Keratinocyte (primary cell): ENCODE results near the gene PCDHA7. TPM values are rescaled to one million over a fixed set of nuclear protein-coding genes. Genes with fewer than 3 reads are reported as not detected.
"Not testable (repeated sequence)": the region's sequence is repeated elsewhere in the genome, so short reads cannot be mapped to it uniquely, and the experiment has no call there.

Experiments
- DNase-seq: peaks from one replicate; pipeline ENCODE4 v3.0.0-alpha.2; 2011; ENCODE audit warnings: low read depth, missing footprints, low spot score
- FAIRE-seq: peaks from 2 replicates; lab custom pipeline; 2011; peaks lifted over from hg19 to GRCh38; lab: Jason Lieb, UNC
- H2AFZ ChIP-seq: 2 replicates; pipeline ENCODE4 v1.6.0; 2012; ENCODE audit warnings: low read length, control low read depth, inconsistent platforms; ENCODE audit not compliant: control insufficient read depth
- H3K27ac ChIP-seq: 2 replicates; pipeline ENCODE4 v1.5.1; 2011; ENCODE audit warnings: low read length; ENCODE audit not compliant: control insufficient read depth, insufficient read depth
- H3K27me3 ChIP-seq: 3 replicates; pipeline ENCODE4 v1.6.0; 2011; ENCODE audit warnings: low read length; ENCODE audit not compliant: control insufficient read depth, insufficient read depth; ENCODE audit errors: extremely low read depth
- H3K36me3 ChIP-seq, 2 experiments: 2 replicates in 1 of 2; 3 replicates in 1 of 2; pipeline ENCODE4 v1.5.1; 2011; ENCODE audit warnings: low read length in 2 of 2, mild to moderate bottlenecking in 1 of 2; ENCODE audit not compliant: control insufficient read depth in 2 of 2, insufficient read depth in 2 of 2; ENCODE audit errors: extremely low read depth in 1 of 2
- H3K4me1 ChIP-seq: 3 replicates; pipeline ENCODE4 v1.5.1; 2011; ENCODE audit warnings: low read length; ENCODE audit not compliant: control insufficient read depth, insufficient read depth; ENCODE audit errors: extremely low read depth
- H3K4me2 ChIP-seq: 3 replicates; pipeline ENCODE4 v1.6.0; 2011; ENCODE audit warnings: low read depth, low read length; ENCODE audit not compliant: control insufficient read depth, insufficient read depth; ENCODE audit errors: extremely low read depth
- H3K4me3 ChIP-seq, 3 experiments: fragments of 200-600 bp in 1 of 3; sonication (generic) in 1 of 3; 2 replicates in 2 of 3; 3 replicates in 1 of 3; pipeline ENCODE4 v1.5.1; 2011 to 2016; ENCODE audit warnings: low read length in 3 of 3, mild to moderate bottlenecking in 3 of 3, control low read depth in 2 of 3, inconsistent platforms in 1 of 3, low read depth in 1 of 3, mixed read lengths in 1 of 3, mixed run types in 1 of 3, moderate library complexity in 1 of 3; ENCODE audit not compliant: control insufficient read depth in 2 of 3, insufficient read depth in 2 of 3; ENCODE audit errors: extremely low read depth in 1 of 3
- H3K79me2 ChIP-seq: 2 replicates; pipeline ENCODE4 v1.6.0; 2012; ENCODE audit warnings: low read length; ENCODE audit not compliant: control insufficient read depth, insufficient read depth
- H3K9ac ChIP-seq: 3 replicates; pipeline ENCODE4 v1.6.0; 2011; ENCODE audit warnings: low read length; ENCODE audit not compliant: control insufficient read depth, insufficient read depth; ENCODE audit errors: extremely low read depth
- H3K9me1 ChIP-seq: 3 replicates; pipeline ENCODE4 v1.6.0; 2011; ENCODE audit warnings: low read length; ENCODE audit not compliant: control insufficient read depth, insufficient read depth; ENCODE audit errors: extremely low read depth
- H3K9me3 ChIP-seq: 2 replicates; pipeline ENCODE4 v1.5.1; 2012; ENCODE audit warnings: low read depth, low read length; ENCODE audit not compliant: control insufficient read depth
- H4K20me1 ChIP-seq: 3 replicates; pipeline ENCODE4 v1.6.0; 2011; ENCODE audit warnings: low read length; ENCODE audit not compliant: control insufficient read depth, insufficient read depth; ENCODE audit errors: extremely low read depth
- CTCF ChIP-seq, 3 experiments: IDR thresholded peaks in 1 of 3; conservative IDR thresholded peaks in 1 of 3; optimal IDR thresholded peaks in 1 of 3; 2 replicates in 2 of 3; 3 replicates in 1 of 3; pipeline versions ENCODE3 to v1.5.1; 2011; ENCODE audit warnings: low read length in 3 of 3, mild to moderate bottlenecking in 3 of 3, moderate library complexity in 2 of 3, control low read depth in 1 of 3, inconsistent platforms in 1 of 3; ENCODE audit not compliant: insufficient read depth in 2 of 3; ENCODE audit errors: extremely low read depth in 1 of 3
- EZH2 ChIP-seq: IDR thresholded peaks from one replicate; pipeline ENCODE4 v1.6.1; 2012; ENCODE audit warnings: inconsistent platforms, mild to moderate bottlenecking, low read length, moderate library complexity
- dilution Hi-C: fragments of 300-500 bp; cut with MboI; formaldehyde crosslinking; loops from one replicate; pipeline ENCODE4 v1.7.0; 2020; ENCODE audit warnings: low sequenced_read_pairs; ENCODE audit not compliant: extremely low pct_ligation_motif_present
- polyA plus RNA-seq, 5 experiments: library from polyadenylated mRNA; depleted of rRNA in 3 of 5; stranded (reverse) in 3 of 5; stranded (forward) in 1 of 5; unstranded in 1 of 5; fragments of >200 nt; gene quantifications; 1 replicate in 1 of 5; 2 replicates in 3 of 5; 3 replicates in 1 of 5; pipeline versions ENCODE4 v1.2.1 to v1.2.3, GENCODE V29; 2011 to 2012; ENCODE audit warnings: missing spikeins in 2 of 5, low read depth in 1 of 5, low replicate concordance in 1 of 5

PCDHA7 gene
- polyA plus RNA-seq, 1 donor (not counting 4 experiments of a cell fraction or from before 2014, with no cell fraction given) = 0.04 TPM

- Histone ChIP-seq H2AFZ (no peak overlapping the region), H3K4me1 (no peaks in the 10 kb centered on the region), H3K9me3 (peaks cover 12% of the 10 kb centered on the region), H3K79me2 (no peaks in the 10 kb centered on the region), H4K20me1 (no peaks in the 10 kb centered on the region), H3K36me3 (no peaks in the 10 kb centered on the region), H3K27me3 (no peaks in the 10 kb centered on the region), H3K4me3 (no peak overlapping the region), H3K4me2 (no peak overlapping the region), H3K9ac (no peak overlapping the region), H3K27ac (no peak overlapping the region), H3K9me1 (no peaks in the 10 kb centered on the region)
- FAIRE-seq (no peak), DNase-seq (no peak)
- no peak for TF ChIP-seq EZH2
- dilution Hi-C loops = no loop called here
These were observed 37.4 kb upstream of the PCDHA7 start for GRCh38 chr5:140796718-140797095.

GRCh38 chr5:140800816-140801493, 33.1 kb upstream of the PCDHA7 start, which contains the start of gene PCDHA3:
Gene PCDHA3 (plus strand): TSS chr5:140801057.
- no peaks in the 10 kb centered on the region for H3K4me1 ChIP-seq
- TF ChIP-seq CTCF (optimal IDR thresholded peaks at IDR 0.05 in 1 of 3, IDR thresholded peaks at IDR 0.05 in 1 of 3, conservative IDR thresholded peaks at IDR 0.05 in 1 of 3; ENCODE audit: extremely low read depth in 1 of 3, insufficient read depth in 2 of 3, low read length in 3 of 3) = peak in 1 of 3 experiments; percentile 7
- no peak for TF ChIP-seq EZH2
- H4K20me1 ChIP-seq = no peaks in the 10 kb centered on the region
- no peak for FAIRE-seq
- H3K4me2 ChIP-seq = no peak within 1 kb of the TSS
- no peak within 1 kb of the TSS for H3K4me3 ChIP-seq
- H3K9me3 ChIP-seq = peaks cover 15% of the 10 kb centered on the region
- no peak for DNase-seq
- H3K27me3 ChIP-seq = no peaks in the 10 kb centered on the region
- no peak within 1 kb of the TSS for H3K27ac ChIP-seq
- no peaks in the 10 kb centered on the region for H3K9me1 ChIP-seq
- dilution Hi-C loops = no loop called here
- no peak within 1 kb of the TSS for H2AFZ ChIP-seq
- H3K79me2 ChIP-seq = no peaks in the 10 kb centered on the region
- no peaks in the 10 kb centered on the region for H3K36me3 ChIP-seq
- H3K9ac ChIP-seq = no peak within 1 kb of the TSS

GRCh38 chr5:140801494-140801841, 32.6 kb upstream of the PCDHA7 start:
- Histone ChIP-seq H3K9me1 (no peaks in the 10 kb centered on the region), H3K9ac (no peak overlapping the region), H3K9me3 (peaks cover 12% of the 10 kb centered on the region), H3K4me2 (no peak overlapping the region), H3K4me1 (no peaks in the 10 kb centered on the region), H3K27me3 (no peaks in the 10 kb centered on the region), H4K20me1 (no peaks in the 10 kb centered on the region), H3K27ac (no peak overlapping the region), H3K36me3 (no peaks in the 10 kb centered on the region), H3K79me2 (no peaks in the 10 kb centered on the region), H2AFZ (no peak overlapping the region), H3K4me3 (no peak overlapping the region)
- dilution Hi-C loops = no loop called here
- DNase-seq = no peak
- FAIRE-seq = no peak
- TF ChIP-seq CTCF (optimal IDR thresholded peaks at IDR 0.05 in 1 of 3, IDR thresholded peaks at IDR 0.05 in 1 of 3, conservative IDR thresholded peaks at IDR 0.05 in 1 of 3; ENCODE audit: extremely low read depth in 1 of 3, insufficient read depth in 2 of 3, low read length in 3 of 3) (no peak), EZH2 (no peak)

- DNase-seq, dilution Hi-C loops, H3K9me1 ChIP-seq, H3K4me2 ChIP-seq, H3K36me3 ChIP-seq, H3K27ac ChIP-seq, H4K20me1 ChIP-seq, H3K4me1 ChIP-seq, H3K79me2 ChIP-seq, H3K27me3 ChIP-seq, FAIRE-seq, H3K4me3 ChIP-seq, H2AFZ ChIP-seq, H3K9me3 ChIP-seq, H3K9ac ChIP-seq: not testable (repeated sequence)
These were observed 31.7 kb upstream of the PCDHA7 start for GRCh38 chr5:140802381-140802780.
